Measurements from ENCODE around the gene MAGI2. TPM values are rescaled to one million over a fixed set of nuclear protein-coding genes. Genes with fewer than 3 reads are reported as not detected.

MAGI2 gene
- total RNA-seq, 1 donor from 2014 or later: 10.7 TPM

- peak overlapping the region; percentile 57 for H3K27ac Mint-ChIP-seq (ENCODE audit: unreplicated experiment)
- no peak overlapping the region for H3K4me3 Mint-ChIP-seq (ENCODE audit: unreplicated experiment)
- no peaks in the 10 kb centered on the region for H3K36me3 Mint-ChIP-seq (ENCODE audit: unreplicated experiment)
- no peaks in the 10 kb centered on the region for H3K27me3 Mint-ChIP-seq (ENCODE audit: unreplicated experiment)
- peaks cover 40% of the 10 kb centered on the region for H3K4me1 Mint-ChIP-seq (ENCODE audit: unreplicated experiment)
- no peaks in the 10 kb centered on the region for H3K9me3 Mint-ChIP-seq (ENCODE audit: unreplicated experiment)
- DNase-seq (ENCODE audit: extremely low spot score, unreplicated experiment): no peak
- no peak for TF ChIP-seq CTCF (IDR thresholded peaks at IDR 0.05)
These were observed 172.0 kb downstream of the MAGI2 start for GRCh38 chr7:79281426-79281825.

DNA sequence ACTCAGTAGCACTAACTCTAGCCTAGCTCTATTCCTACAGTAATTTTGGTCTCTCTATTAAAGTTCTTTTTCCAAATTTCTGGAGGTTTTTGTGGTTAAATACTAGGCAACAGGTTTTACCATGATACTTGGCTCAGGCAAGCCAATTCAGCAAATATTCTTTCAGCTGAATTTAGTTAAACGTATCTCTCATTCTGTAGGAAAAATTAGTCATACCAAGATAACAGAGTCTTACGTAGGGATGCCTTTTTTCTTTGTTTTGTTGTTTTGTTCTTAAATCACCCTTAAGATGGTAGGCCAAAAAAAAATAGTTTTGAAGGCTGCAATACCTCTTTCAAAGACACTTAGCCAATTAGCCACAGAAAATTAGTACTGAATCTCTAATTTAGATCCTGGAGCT is 180.5 kb downstream of the MAGI2 start:
- Mint-ChIP-seq H3K27ac (ENCODE audit: unreplicated experiment) (no peak overlapping the region), H3K4me1 (ENCODE audit: unreplicated experiment) (no peaks in the 10 kb centered on the region), H3K4me3 (ENCODE audit: unreplicated experiment) (no peak overlapping the region), H3K27me3 (ENCODE audit: unreplicated experiment) (peaks cover 3% of the 10 kb centered on the region), H3K9me3 (ENCODE audit: unreplicated experiment) (peaks cover 5% of the 10 kb centered on the region), H3K36me3 (ENCODE audit: unreplicated experiment) (peaks cover 4% of the 10 kb centered on the region)
- DNase-seq (ENCODE audit: extremely low spot score, unreplicated experiment): no peak
- TF ChIP-seq CTCF (IDR thresholded peaks at IDR 0.05): no peak

DNA sequence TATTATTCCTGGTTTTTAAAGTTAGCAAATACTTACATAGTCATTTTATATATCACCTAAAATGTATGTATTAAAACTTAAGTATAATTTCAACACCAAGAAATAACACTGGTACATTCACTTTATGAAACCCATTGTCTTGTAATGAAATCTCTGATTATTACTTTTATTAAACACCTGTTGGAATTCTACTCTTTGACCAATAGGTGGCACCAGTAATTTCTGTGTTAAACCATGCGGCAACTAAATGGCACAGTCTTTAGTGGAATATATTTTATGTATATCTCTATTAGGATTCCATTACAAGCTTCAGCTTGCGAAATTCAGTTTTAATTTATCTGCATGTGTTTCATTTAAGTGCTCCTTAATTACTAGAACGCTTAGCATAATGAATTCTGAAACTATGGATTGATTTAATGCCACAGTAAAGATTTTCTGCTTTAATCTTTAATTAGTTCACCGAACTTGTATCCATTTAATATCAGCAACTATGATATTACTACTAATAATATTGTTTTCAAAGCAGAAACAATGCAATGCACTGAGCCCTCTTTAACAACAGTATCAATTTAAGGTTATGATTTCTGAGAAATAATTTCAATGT is 181.3 kb downstream of the MAGI2 start:
- Mint-ChIP-seq H3K9me3 (ENCODE audit: unreplicated experiment) (peaks cover 5% of the 10 kb centered on the region), H3K27me3 (ENCODE audit: unreplicated experiment) (peaks cover 3% of the 10 kb centered on the region), H3K36me3 (ENCODE audit: unreplicated experiment) (peaks cover 4% of the 10 kb centered on the region), H3K4me1 (ENCODE audit: unreplicated experiment) (no peaks in the 10 kb centered on the region), H3K4me3 (ENCODE audit: unreplicated experiment) (no peak overlapping the region), H3K27ac (ENCODE audit: unreplicated experiment) (no peak overlapping the region)
- no peak for DNase-seq (ENCODE audit: extremely low spot score, unreplicated experiment)
- TF ChIP-seq CTCF (IDR thresholded peaks at IDR 0.05): peak; percentile 71

DNA sequence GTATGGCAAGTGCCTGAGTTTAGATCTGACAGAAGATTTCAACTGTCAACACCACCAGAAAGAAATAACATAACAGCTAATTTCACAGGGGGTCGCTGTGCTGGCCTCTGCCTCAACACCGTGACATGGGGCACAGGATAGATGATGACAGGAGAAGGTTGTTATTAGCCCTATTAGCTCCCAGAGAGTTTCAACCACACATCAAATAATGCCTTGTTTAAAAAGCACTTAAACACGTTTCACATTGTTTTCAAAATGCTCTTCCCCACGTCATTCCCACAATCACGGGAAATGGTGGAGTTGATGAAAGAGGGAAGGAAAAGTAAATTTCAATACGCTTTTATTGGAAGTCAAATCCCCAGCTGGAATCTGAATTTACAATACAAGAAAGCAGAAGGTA is 184.7 kb downstream of the MAGI2 start:
- no peaks in the 10 kb centered on the region for H3K9me3 Mint-ChIP-seq (ENCODE audit: unreplicated experiment)
- H3K27ac Mint-ChIP-seq (ENCODE audit: unreplicated experiment): no peak overlapping the region
- no peaks in the 10 kb centered on the region for H3K36me3 Mint-ChIP-seq (ENCODE audit: unreplicated experiment)
- no peaks in the 10 kb centered on the region for H3K4me1 Mint-ChIP-seq (ENCODE audit: unreplicated experiment)
- peaks cover 3% of the 10 kb centered on the region for H3K27me3 Mint-ChIP-seq (ENCODE audit: unreplicated experiment)
- TF ChIP-seq CTCF (IDR thresholded peaks at IDR 0.05): no peak
- DNase-seq (ENCODE audit: extremely low spot score, unreplicated experiment): no peak
- no peak overlapping the region for H3K4me3 Mint-ChIP-seq (ENCODE audit: unreplicated experiment)

DNA sequence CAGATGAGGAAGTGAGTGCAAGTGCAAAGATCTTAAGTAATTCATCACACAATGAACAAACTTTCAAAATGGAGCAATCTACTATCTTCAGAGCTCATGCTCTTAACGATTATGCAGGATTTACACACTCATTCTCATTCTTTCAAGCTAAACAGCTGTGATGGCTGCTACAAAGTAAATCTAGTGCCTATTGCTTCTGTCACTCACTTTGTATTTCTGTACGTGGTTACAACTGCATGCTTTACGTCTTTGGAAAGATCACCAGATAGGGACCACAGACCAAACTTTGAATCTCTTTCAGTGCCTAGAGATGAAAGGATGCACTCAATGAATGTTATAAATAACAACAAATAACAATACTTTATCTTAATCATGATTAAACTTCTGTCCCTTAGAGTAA is 194.6 kb downstream of the MAGI2 start:
- no peak for DNase-seq (ENCODE audit: extremely low spot score, unreplicated experiment)
- H3K4me3 Mint-ChIP-seq (ENCODE audit: unreplicated experiment): no peak overlapping the region
- H3K36me3 Mint-ChIP-seq (ENCODE audit: unreplicated experiment): no peaks in the 10 kb centered on the region
- H3K9me3 Mint-ChIP-seq (ENCODE audit: unreplicated experiment): no peaks in the 10 kb centered on the region
- no peak for TF ChIP-seq CTCF (IDR thresholded peaks at IDR 0.05)
- H3K4me1 Mint-ChIP-seq (ENCODE audit: unreplicated experiment): no peaks in the 10 kb centered on the region
- H3K27me3 Mint-ChIP-seq (ENCODE audit: unreplicated experiment): no peaks in the 10 kb centered on the region
- no peak overlapping the region for H3K27ac Mint-ChIP-seq (ENCODE audit: unreplicated experiment)

All from osteocyte (in vitro differentiated cells).